Stimulated activated CD4-positive, alpha-beta T cell treated with anti-CD3 and anti-CD28 coated beads, Interleukin-2, amount 100 ng/mL, for 48 hours (primary cell): ENCODE measurements around the gene MARCO.
"Not testable (repeated sequence)": the region's sequence is repeated elsewhere in the genome, so short reads cannot be mapped to it uniquely, and the experiment has no call there.

Source experiments
- DNase-seq, 2 donors: peaks; one replicate each; pipeline ENCODE4 v3.0.0-alpha.2; 2020

MARCO gene

DNA sequence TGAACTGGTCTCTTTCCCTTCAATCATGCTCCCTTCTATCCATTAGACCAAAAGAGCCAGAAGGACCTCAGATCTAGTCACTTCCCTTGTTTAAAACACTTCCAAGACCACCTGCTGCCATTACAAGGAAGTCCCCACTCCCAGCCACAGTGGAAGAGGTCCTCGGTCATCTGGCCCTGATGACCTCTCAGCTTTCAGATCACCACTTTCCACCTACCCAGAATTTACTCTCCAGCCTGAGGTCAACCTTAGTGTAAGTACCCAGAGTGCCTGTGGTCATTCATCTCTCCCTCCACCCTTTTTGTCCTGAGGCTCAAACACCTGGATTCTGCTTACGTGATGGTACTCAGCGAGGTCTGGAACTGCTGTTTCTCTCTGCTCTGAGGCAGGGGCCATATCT is 67.1 kb downstream of the MARCO start:
- no peak for DNase-seq

DNA sequence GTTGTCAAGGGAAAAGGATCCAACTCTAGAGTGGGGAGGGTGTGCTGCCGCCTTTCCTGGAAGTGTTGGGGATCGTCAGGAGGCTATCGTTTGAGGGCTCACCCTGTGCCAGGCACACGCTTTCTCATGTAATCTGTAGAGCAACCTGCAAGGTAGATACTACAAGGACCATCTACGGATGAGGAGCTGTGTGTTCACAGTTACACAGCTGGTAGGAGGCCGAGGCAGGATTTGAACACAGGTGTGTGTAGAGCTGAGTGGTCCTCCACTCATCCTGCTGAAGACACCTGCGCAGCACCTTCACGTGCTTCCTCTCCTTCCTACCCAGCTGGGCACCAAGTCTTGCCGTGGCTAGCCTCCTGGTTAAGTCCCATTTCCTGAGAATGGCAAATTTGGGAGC is 68.3 kb downstream of the MARCO start:
- DNase-seq = no peak

DNA sequence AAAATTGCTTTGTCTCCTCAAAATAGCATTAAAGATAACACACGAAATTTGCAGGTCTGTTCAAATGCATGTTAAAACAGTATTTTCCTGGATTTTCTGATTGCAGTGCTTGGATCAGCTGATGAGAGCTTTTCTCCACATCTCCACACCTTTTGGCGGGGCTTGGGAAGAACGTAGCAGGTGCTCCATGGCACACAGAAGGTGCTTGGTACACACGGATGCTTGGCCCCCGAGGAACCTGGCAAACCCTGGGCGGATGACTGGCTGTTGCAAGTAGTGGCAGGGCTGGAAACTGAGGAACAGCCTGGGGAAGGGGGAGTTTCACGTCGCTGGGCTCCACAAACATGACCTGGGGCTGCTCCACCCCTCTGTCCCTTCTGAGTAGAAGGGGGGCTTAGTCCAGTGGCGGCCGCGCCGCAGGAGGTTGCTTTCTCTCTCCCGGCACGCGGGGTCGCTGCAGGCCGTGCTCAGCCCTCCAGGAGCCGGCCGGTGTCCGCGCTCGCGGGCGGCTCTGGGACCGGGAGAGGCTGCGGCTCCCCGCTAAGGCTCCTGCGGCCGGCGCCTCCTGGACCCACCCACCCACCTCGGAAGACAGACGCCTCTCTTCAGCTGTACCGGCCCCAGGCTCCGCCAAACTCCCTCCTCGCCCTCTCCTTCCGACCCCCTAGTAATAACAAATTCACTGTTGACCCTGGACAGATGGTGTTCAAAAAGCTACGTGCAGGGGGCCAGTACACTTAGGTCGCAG is 69.3 kb downstream of the MARCO start:
- no peak for DNase-seq

DNA sequence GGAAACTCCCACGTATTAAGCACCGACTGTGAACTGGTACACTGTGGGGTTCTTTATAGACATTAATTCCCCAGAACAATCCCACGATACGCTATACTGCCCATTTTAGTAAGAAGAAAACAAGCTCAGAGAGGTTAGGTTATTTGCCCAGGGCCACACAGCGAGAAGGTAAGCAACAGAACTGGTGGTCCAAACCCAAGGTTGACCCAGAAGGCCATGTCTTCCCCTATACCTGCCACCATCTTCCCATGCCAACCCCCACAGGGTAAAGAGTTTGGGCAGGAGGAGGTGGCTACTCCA is 69.9 kb downstream of the MARCO start:
- no peak for DNase-seq

DNA sequence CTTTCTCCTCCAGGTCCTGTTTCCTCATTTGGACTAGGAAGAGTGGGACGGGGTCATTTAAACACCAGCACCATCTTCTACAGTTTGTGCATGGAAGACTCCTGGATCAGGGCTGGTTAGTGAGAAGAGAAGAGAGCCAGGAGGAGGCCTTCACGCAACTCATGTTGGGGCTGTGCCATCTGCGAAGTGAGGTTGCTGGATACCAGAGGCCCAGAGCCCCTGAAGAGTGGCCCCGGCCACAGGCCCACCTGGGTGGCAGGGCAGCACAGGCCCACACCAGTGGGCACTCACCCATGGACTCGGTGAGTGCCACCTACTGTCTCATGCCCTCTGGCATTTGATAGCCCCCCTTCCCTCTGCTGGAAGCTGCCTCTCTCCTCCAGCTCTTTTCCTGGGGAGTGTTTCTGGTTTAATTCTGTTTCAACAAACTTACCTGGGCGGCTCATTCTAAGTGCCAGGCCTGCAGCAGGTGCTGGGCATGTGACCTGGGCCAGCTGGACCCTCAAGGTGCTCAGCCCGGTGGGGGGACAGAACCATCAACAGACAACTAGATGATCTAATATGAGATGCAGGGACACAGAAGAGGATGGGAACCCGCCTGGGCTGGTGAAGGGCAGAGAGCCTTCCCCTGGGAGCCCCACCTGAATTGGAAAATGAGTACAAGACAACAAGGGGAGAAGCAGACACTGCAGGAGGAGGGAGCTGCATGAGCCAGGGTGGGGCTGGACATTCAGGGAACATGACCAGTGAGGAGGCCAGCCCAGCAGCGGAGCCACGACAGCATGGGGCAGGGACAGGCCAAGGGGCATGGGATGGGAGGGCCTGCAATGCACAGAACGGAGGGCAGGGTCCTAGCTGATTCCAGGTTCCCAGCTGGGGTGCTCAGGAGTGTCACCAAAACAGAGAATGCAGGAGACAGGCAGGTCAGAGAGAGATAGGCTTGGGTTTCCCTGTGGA is 70.6 kb downstream of the MARCO start:
- no peak for DNase-seq

DNA sequence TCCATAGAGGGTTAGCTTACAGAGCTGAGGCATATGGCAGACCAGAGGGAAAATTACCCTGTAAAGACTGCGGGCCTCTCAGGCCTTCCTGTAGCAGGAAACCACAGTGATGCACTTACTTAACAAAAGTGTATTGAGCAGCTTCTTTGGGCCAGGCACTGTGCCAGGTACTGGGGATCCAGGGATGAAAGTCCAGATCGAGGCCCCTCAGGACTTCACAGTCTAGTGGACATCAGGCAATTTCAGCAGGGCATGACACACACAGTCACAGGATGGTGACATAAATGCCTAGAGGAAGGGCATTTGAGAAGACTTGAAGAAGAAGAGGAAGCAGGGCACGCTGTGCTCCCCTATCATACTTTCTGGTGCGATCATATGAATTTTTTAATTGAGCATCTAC is 71.7 kb downstream of the MARCO start:
- no peak for DNase-seq

DNA sequence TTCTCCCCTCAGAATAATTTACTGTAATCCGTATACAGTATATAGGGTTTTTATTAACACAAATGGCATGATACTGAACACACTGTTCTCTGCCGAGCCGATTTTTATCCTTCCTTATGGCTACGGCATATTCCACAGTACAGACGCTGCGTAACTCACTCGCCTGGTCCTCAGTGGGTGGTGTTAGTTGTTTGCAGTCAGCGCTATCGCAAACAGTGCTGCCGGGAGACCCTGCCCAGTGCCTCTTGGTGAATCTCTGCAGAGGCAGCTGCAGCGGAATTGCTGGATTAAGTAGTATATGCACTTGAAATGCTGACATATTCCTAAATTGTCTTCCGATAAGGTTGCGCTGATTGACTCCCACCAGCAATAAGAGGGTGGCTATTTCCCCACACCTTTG is 73.9 kb downstream of the MARCO start:
- DNase-seq = no peak

DNA sequence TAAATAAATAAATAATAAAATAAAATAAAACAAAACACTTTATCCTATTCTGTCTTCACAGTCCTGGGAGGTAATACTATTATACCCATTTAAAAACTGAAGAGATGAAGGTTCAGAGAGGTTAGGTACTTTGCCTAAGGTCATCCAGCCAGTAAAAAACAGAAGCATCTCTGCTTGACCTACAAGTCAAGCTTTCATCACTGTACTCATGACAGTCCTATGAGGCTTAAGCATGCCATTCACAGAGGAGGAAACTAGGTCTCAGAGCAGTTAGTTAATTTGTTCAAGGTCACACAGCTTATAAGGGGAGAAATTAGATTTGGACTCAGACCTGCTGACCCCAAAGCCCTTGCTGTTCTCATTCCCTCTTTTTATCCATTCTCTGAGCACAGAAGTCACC is 77.5 kb downstream of the MARCO start:
- no peak for DNase-seq

DNA sequence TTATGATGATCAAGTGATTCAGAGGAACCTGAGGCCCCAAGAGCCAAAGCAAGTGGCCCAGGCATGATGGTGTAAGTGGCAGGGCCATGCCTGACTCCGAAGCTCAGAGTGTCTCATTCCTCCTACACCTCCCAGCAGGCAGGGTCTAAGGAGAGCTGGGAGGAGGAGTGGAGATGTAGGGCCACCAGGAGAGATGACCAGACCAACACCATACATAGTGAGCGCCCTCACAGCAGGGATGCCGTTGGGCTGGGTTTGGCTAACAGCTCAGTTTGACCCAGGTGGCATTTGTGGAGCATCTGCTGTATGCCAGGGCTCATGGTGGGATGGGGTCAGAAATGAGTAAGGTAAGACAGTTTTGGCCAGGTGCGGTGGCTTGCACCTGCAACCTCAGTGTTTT is 80.7 kb downstream of the MARCO start:
- no peak for DNase-seq

DNA sequence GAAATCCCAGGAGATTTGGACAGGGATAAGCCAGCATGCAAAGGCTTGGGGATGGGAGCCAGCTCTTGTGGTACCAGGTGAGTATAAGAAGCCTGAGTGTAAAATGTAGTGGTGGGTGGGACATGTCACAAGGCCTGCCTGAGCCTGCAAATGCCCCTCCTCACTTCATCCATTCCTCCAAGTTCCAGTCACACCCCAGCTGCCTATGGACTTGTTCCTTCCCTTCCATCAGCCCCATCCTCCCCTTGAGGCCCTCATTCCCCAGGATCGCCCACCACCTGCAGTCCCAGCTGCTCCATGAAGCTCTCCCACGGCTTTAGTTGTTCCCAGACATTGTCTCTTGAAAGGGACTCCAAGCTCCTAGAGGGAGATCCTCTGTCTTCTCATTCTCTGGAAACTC is 81.5 kb downstream of the MARCO start:
- no peak for DNase-seq

DNA sequence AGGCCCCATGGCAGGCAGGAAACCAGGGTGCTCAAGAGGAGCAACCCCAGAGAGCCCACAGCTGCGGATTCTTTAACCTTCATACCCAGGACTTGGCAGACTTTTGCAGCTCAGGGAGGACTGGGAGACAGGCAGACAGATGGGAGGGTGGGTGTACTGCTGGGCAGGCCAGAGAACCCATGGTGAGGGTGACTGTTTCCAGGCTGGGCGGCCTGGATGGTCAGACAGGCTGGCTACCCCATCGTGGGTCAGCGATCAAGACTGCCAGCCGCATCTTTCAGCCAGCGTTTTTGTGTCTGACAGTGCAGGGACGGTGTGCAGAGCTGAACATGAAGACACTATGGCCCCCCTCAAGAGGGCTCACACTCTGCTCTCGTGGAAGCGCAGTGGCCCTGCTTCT is 82.2 kb downstream of the MARCO start:
- no peak for DNase-seq

DNA sequence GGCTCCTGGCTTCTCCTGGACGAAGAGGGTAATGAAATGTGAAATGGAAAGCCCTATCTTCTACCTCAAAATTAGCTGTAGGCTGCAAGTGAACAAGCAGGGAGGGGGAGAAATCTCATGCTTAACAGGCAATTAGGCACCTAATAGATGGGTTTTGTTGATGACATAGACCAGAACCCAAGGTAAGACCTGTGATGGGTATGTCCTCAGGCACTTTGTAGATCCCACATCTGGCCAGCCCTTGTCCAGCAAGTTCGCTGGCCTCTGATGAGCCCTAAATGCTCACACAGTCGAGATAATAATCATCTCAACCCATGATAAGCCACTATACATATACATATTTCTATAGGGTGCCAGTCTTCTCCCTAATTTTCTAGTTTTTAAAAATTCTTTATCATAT is 82.6 kb downstream of the MARCO start:
- DNase-seq = no peak

DNA sequence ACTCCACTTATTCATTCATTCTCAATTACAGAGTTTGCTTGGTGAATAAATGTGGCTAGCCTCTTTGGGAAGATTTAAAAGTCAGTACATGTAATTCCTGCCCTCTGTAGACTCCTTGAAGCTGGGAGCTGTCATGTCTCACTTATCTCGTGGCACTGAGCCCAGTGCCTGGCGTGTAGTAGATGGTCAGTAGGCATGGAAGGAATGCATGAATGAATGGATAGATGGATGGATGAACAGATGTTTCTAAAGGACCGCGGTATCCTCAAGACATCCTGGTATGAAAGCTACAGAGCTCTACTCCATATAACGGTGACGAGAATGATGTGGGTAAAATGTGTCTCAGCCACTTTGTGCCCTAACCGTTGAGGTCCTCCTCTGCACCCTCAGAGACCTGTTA is 83.0 kb downstream of the MARCO start:
- DNase-seq = no peak

DNA sequence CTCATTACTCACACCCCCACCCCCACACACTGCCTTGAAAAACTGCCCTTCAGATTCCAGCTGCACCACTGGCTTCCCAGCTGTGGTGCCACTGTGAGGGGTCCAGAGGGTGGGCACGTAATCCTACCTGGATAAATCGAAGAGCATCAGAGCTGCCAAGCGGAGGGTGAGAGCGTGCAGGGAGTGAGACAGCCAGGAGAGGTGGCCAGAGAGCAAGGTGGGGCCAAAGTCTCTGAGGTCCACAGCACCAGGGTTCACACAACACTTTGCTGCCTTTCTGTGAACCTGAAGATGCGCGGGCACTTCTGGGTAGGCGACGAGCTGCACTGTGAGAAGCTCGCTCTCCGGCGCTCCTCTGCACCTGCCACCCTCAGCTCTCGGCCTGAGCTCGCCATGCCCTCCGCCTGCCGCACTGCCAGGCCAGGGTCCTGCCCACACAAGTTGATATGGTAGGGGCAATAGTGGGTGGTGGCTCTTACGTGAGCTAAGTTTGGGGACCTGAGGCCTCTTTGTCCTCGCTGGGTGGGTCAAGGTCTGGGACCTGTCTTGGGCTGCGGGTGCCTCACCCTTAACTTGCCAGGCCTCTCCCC is 83.9 kb downstream of the MARCO start:
- no peak for DNase-seq

DNA sequence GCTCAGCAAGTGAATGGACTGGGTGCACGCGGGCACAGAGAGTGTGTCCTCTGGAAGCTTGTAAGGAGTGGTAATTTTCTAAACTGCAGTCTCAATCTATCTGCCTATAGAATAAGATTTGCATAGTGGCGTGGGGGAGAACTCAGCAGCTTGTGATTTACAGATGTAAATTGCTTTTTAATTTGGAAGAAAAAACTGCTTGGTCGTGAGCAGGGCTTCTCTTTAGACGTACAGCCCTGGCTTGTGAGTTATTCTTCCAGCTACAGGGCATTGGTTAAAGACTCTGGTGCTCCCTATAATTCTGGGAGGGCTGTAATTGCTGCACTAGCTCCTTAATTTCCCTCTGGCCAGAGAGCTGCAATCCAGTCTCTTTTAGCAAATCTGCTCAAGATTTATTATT is 84.9 kb downstream of the MARCO start:
- no peak for DNase-seq

DNA sequence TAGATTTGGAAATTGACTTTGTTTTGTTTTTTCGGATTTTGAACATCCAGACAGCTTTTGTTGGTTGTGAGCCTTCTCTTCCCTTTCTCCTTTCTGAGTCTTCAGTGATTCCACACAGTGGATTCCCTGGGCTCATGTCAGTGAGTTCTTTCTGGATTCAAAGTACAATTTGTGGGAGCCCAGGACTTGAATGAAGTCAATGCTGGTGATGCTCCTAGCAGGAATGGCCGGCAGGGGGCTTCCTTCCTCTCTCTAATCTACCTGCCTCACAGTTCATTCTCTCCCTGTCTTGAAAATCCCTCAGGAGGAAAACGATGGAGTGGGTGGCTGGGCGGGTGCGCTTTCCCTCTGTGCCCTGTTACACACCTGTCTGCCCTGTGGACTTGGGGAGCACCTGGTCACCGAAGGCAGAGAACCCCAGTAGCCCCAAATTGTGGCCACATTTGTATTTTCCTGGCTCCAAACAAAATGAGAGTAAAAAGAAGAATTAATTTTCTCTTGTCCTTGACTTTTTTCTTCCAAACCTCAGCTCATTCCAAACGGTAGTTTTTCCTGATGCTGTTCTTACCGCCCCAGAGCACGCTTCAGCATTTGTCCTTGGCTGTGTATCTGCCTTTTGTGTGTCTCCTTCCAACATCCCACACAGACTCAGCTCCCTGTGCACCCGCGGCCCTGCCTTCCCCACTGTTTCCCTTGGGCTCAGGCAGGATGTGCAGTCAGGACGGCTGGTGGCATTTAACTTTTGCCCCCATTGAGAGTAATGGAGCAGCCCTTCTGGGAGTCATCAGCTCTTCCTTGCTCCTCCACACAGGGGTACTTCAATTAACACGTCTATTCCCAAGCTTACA is 86.6 kb downstream of the MARCO start:
- DNase-seq = no peak

DNA sequence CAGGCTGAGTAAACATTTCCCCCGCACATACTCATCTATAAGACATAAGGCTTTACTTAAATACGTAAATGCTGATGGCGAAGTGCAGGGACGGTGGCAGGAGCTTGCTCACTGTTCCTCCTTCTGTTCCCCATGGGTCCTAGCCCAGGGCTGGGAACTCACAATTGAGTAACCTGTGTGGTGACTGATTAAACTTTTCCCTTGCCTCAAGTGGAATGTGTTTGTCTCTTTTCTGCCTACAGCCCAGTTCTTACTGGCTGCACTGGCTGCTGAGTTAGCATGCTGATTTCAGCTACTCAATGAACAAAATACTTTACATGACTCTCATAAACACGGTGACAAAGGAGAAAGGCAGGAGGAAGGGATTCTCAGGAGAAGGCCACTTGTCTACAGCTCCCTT is 87.3 kb downstream of the MARCO start:
- no peak for DNase-seq

DNA sequence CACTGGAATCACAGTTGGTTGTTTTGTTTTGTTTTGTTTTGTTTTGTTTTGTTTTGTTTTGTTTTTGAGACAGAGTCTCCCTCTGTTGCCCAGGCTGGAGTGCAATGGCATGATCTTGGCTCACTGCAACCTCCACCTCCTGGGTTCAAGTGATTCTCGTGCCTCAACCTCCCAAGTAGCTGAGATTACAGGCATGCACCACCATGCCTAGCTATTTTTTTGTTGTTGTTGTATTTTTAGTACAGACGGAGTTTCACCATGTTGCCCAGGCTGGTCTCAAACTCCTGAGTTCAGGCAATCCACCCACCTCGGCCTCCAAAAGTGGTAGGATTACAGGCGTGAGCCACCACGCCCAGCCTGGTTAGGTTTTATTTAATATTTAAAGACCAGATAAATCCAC is 95.9 kb downstream of the MARCO start:
- not testable (repeated sequence) for DNase-seq

DNA sequence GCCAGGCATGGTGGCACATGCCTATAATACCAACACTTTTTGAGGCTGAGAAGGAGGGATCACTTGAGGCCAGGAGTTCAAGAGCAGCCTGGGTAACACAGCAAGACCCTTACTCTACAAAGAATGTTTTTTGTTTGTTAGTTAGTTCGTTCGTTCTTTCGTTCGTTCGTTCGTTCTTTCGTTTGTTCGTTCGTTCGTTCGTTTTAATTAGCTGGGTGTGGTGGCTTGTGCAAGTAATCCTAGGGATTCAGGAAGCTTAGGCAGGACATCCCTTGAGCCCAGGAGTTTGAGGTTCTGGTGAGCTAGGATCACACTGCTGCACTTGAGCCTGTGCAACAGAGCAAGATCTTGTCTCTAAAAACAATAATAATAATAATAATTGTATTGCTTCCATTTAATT is 98.7 kb downstream of the MARCO start:
- DNase-seq = no peak
